Epithelial cell of esophagus (primary cell): ENCODE results near the gene TRPT1.

Source experiments
- DNase-seq: peaks from one replicate; pipeline ENCODE4 v3.0.0; 2010; ENCODE audit warnings: low read depth
- H3K4me3 ChIP-seq: 2 replicates; pipeline ENCODE4 v1.5.1; 2011; ENCODE audit warnings: mild to moderate bottlenecking, low read length, control low read depth
- CTCF ChIP-seq: IDR thresholded peaks from 2 replicates; pipeline ENCODE4 v1.5.1; 2011; ENCODE audit warnings: low read depth, mild to moderate bottlenecking, low read length, control low read depth, inconsistent platforms; ENCODE audit not compliant: insufficient read depth; ENCODE audit errors: missing control alignments

Gene TRPT1

GRCh38 chr11:64222651-64223000, 3.4 kb downstream of the TRPT1 start:
- TF ChIP-seq CTCF: no peak
- no peak for DNase-seq
- no peak overlapping the region for H3K4me3 ChIP-seq

GRCh38 chr11:64220798-64221197, 5.2 kb downstream of the TRPT1 start:
- H3K4me3 ChIP-seq: no peak overlapping the region
- DNase-seq: no peak
- no peak for TF ChIP-seq CTCF

- no peak for TF ChIP-seq CTCF
- DNase-seq: no peak
These were observed 5.7 kb downstream of the TRPT1 start for GRCh38 chr11:64220271-64220670.

GRCh38 chr11:64219755-64220154, 6.2 kb downstream of the TRPT1 start:
- no peak for TF ChIP-seq CTCF
- no peak overlapping the region for H3K4me3 ChIP-seq

More at GRCh38 chr11:64220271-64220670, 5.7 kb downstream of the TRPT1 start:
- no peak overlapping the region for H3K4me3 ChIP-seq

GRCh38 chr11:64219354-64219684, 6.7 kb downstream of the TRPT1 start:
- TF ChIP-seq CTCF: no peak
- H3K4me3 ChIP-seq: no peak overlapping the region
- no peak for DNase-seq

More at GRCh38 chr11:64219755-64220154, 6.2 kb downstream of the TRPT1 start:
- DNase-seq: no peak

- H3K4me3 ChIP-seq: no peak overlapping the region
- no peak for DNase-seq
- no peak for TF ChIP-seq CTCF
These were observed 7.2 kb downstream of the TRPT1 start for GRCh38 chr11:64218628-64219353.

- no peak for DNase-seq
- H3K4me3 ChIP-seq: no peak overlapping the region
- no peak for TF ChIP-seq CTCF
These were observed 9.1 kb downstream of the TRPT1 start for GRCh38 chr11:64216879-64217278.
